WERI-Rb-1 (cell line): Measurements from ENCODE around the gene DDB1.
"Not testable (repeated sequence)": the region's sequence is repeated elsewhere in the genome, so short reads cannot be mapped to it uniquely, and the experiment has no call there.

Experiments used
- DNase-seq: peaks from one replicate; pipeline ENCODE4 v3.0.0-alpha.2; 2020
- H3K27ac ChIP-seq: fragments of 250-450 bp; sonication (Bioruptor Pico); 2 replicates; pipeline ENCODE4 v1.5.1; 2020; ENCODE audit warnings: mild to moderate bottlenecking, moderate library complexity
- H3K27me3 ChIP-seq: fragments of 250-450 bp; sonication (Bioruptor Pico); 2 replicates; pipeline ENCODE4 v1.5.1; 2021; ENCODE audit warnings: mild to moderate bottlenecking, low read depth, moderate library complexity; ENCODE audit not compliant: insufficient read depth, severe bottlenecking
- H3K36me3 ChIP-seq: fragments of 250-450 bp; sonication (Bioruptor Pico); 2 replicates; pipeline ENCODE4 v1.5.1; 2020; ENCODE audit warnings: mild to moderate bottlenecking, moderate library complexity
- H3K4me3 ChIP-seq: 2 replicates; pipeline ENCODE4 v1.5.1; 2011; ENCODE audit warnings: low read depth, mild to moderate bottlenecking, control low read depth, low read length
- H3K9me3 ChIP-seq: fragments of 250-450 bp; sonication (Bioruptor Pico); 2 replicates; pipeline ENCODE4 v1.5.1; 2021; ENCODE audit warnings: mild to moderate bottlenecking, moderate library complexity; ENCODE audit not compliant: severe bottlenecking
- CTCF ChIP-seq: IDR thresholded peaks from 2 replicates; pipeline ENCODE4 v1.5.1; 2011; ENCODE audit warnings: low read depth, mild to moderate bottlenecking, control low read depth, inconsistent platforms, low read length

DDB1 gene

DNA sequence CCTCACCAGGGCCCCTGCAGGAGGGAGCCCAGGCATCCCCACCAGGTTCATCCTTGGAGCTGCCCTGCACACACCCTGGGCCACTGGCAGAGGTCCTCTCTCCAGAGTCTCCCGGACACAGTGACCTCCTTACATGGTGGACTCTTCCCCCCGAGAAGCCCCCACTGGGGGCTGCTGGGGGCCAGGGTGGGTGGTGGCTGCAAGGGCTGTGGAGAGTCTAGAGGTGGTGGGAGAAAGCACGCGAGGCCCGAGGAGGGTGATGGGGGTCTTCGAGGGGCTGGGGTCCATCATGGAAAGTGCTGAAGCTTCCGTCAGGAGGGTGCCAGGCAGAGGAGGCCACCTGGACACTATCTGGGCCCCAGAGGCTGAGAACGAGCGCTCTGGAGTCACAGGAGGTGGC lies 74.4 kb downstream of the DDB1 start:
- no peak for DNase-seq
- 0 out of 2 replicates have a peak, but pooled peaks cover 11% of the 10 kb centered on the region for H3K36me3 ChIP-seq
- no peaks in the 10 kb centered on the region for H3K27me3 ChIP-seq
- H3K9me3 ChIP-seq: no peaks in the 10 kb centered on the region
- H3K27ac ChIP-seq: no peak overlapping the region
- no peak for TF ChIP-seq CTCF
- no peak overlapping the region for H3K4me3 ChIP-seq

GRCh38 chr11:61256710-61257482 lies 76.0 kb downstream of the DDB1 start:
- Histone ChIP-seq H3K4me3 (no peak overlapping the region), H3K27me3 (no peaks in the 10 kb centered on the region), H3K9me3 (no peaks in the 10 kb centered on the region), H3K27ac (no peak overlapping the region), H3K36me3 (0 out of 2 replicates have a peak, but pooled peaks cover 11% of the 10 kb centered on the region)
- TF ChIP-seq CTCF: no peak
- DNase-seq: no peak

DNA sequence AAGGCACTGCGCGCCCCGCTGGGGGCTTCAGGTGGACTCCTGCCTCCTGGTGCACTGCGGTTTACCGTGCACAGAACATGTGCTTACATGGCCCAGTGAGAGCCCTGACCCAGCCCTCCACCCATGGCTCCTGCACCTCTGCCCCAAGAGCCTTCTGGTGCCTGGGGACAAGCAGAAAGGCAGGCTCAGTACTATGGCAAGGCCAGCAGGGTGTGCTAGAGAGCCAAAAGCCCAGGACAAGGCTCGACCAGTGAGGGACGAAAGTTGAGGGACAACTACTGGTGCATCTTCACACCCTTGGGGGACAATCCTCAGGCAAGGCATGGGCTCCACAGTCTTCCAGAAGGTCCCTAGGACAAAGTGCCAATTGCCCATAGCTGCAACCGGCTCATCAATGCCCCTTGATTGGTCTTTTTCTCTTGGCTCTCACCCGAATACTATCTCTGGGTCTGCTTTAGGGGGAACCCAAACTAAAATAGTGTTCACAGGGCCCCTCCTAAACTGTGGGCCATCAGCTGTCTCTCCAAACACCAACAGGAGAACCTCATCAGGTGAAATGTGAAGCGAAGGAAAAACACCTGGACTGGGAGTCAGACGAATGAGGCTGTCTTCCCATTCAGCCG lies 78.4 kb downstream of the DDB1 start:
- H3K9me3 ChIP-seq: no peaks in the 10 kb centered on the region
- DNase-seq: peak; percentile 76
- H3K36me3 ChIP-seq: 0 out of 2 replicates have a peak, but pooled peaks cover 5% of the 10 kb centered on the region
- H3K27me3 ChIP-seq: no peaks in the 10 kb centered on the region
- peak; percentile 98 for TF ChIP-seq CTCF
- H3K4me3 ChIP-seq: no peak overlapping the region
- peak overlapping the region; percentile 16; the same call in 1 of the 2 replicates for H3K27ac ChIP-seq

GRCh38 chr11:61252332-61252731 lies 80.6 kb downstream of the DDB1 start:
- H3K27me3 ChIP-seq, H3K4me3 ChIP-seq, H3K9me3 ChIP-seq, H3K36me3 ChIP-seq: not testable (repeated sequence)
- peak overlapping the region; percentile 79 for H3K27ac ChIP-seq
- peak; percentile 16 for DNase-seq

DNA sequence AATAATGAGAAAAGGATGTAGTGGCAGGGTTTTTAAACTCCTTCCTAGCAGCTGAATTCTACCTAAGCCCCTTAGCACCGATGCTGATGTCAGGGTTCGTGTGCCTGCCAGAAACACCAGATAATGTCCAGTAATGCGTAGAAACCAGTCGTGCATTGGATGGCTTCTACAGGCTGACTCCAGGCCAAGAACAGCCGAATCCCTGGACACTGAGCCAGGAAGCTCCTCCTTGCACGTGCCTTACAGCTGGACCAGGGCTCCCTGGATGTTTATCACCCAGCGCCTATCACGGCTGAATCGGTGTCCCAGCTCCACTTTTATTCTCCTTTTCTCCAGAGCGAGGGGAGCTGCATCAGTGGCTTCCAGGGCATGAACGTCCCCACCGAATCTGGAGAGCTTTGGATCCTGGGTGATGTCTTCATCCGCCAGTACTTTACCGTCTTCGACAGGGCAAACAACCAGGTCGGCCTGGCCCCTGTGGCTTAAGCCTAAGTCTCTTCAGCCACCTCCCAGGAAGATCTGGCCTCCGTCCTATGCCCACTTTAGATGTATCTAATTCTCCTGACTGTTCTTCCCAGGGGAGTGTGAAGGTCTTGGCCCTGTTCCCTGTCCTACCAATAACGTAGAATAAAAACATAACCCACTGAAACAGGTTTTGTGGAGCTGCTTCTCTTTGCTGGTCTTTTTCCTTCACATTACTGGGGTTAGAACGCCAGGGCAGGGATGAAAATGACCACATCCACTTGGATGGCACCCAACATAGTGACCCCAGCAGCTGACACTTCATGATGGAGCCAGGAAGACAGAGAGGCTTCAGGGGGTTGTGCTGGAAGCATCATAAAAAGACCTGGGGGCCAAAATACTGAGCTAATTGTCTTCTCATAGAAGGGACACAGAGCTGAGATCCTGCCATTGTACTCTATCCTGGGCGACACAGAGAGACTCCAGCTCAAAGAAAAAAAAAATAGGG lies 81.8 kb downstream of the DDB1 start:
- H3K27ac ChIP-seq: peak overlapping the region; percentile 79
- H3K27me3 ChIP-seq, H3K4me3 ChIP-seq, H3K36me3 ChIP-seq, DNase-seq, H3K9me3 ChIP-seq: not testable (repeated sequence)
